GM04504 (cell line): Measurements from ENCODE around the gene MROH2A.

Source experiments
- DNase-seq: peaks from one replicate; pipeline ENCODE4 v3.0.0-alpha.2; 2012; ENCODE audit warnings: low read depth

Gene MROH2A

DNA sequence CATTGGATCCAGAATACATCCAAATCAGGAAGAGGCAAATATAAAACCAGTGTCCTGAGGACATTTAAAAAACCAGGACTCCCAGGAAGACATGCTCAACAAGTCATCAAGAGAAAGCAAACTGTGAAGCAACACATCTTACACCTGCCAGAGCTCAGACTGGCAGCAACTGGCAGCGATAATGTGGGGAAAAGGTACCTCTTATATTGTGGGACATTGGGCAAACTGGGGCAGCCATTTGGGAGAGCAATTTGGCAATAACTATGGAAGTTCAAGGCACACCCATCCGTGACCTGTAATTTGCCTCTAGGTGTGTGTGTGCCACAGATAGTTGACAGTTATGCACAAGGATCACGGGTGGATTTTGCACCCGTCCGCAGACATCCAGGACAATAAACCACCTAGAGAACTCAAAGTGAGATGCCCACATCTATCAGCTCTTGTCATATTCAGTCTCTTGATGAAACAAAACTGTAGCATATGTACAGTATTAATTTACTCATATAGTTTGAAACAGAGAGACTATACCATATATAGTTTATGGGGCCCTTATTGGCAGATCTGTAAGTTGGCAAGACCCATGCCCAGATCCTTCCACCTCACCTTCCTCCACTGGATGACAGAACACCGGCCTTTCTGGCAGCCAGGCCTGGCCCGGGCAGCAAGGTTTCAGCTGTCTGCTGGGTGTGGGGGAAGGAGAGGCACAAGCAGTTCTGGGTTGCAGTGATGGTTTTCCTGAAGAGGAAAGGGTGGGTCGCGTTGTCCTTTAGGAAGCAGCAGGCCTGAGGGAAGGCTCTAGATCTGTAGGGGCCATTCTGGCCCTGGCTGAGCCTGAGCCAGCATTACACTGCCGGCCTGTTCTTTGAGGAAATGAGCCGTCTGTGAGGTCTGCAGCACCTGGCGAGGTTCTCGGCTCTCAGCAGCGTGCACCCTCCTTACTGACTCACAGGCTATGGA lies 57.4 kb downstream of the MROH2A start:
- no peak for DNase-seq

DNA sequence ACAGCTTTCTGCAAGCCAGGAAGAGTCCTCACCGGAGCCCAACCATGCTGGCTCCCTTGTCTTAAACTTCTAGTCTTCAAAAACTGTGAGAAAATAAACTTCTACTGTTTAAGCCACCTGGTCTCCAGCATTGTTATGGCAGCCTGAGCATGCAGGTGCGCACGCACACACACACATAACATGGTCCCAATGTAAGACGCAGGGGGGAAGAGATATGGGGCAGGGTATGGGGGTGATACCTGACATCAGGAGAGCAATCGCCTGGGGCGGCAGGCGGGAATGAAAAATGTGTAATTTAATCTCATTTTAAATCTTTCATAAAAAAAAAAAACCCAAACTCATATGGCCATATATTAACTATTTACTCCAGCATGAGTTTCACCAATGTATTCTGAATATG lies 58.2 kb downstream of the MROH2A start:
- no peak for DNase-seq

DNA sequence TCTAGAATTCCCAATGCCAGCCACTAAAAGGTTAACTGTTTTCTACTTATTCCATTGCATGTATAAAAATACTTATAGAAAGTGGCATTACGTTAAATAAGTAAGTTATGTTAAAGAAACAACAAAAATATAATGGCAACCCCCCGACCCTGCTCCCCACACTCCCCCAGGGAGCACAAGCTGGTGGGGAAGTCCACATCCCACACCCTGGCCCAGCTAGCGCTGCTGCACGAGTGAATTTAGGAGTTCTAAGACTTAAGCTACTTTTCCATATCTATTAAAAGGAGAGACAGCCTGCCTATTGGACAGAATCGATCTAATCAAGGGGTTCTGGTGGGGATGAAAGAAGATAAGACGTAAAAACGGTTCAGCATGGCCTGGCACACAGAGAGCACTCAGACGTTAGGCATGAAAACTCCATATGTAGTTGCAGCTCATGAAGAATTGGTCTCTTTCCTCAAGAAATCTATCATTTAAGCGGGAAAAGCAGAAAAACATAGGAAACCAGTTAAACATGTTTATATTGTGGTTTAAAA lies 59.6 kb downstream of the MROH2A start:
- no peak for DNase-seq

GRCh38 chr2:233838251-233838650 lies 60.1 kb downstream of the MROH2A start:
- DNase-seq = no peak

GRCh38 chr2:233838726-233839446 lies 60.8 kb downstream of the MROH2A start:
- no peak for DNase-seq

DNA sequence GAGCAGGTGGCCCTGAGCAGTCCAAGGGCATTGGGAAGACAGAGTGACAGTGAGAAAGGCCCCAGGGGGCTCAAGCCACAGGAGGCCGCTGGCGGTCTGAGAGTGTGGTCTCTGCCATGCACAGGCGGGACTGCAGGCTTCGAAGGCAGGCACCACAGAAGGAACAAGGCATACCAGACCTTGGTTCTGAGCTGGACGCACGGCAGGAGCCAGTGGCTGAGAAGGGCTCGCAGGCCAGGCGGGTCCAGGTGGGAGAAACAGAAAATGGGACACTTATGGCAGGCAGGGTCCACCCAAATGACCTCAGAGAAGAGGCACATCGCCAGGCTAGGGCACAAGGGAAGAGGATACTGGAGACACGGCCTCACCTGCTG lies 61.3 kb downstream of the MROH2A start:
- no peak for DNase-seq

DNA sequence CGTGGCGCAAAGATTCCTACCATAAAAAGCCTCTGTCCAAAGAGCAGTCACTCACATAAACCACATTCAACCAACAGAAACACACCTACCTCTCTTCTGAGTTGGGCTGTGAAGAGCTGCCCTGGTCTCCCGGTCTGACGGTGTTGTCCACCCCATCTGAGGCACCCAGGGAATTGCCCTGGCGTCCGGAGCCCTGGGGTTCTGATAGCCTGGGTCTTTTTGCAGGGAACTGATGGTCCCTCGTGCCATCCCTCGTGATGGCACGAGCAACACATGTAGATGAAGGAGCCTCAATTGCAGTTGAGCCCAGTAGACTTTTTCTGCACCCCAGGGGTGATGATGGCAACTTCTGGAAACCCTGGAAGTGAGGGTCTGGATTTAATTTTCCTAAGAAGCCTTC lies 62.4 kb downstream of the MROH2A start:
- DNase-seq = no peak

DNA sequence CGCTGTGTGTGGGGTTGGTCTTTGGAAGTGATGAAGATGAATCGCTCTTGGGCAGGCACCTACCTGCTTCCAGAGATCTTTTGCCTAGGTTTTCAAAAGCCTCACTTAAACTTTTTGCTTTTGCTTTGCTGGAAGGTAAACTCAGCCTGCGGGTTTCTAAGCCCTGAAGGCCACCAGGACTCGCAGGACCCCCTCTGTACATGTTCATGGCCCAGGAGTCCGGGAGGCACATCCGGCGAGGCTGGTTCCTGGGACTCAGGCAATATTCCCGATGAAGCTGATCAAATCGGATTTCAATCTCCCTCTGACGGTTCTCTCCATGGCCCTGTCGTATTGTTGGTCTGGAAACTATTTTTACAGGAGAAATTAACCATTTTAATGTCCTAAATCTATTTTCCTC lies 63.1 kb downstream of the MROH2A start:
- no peak for DNase-seq

DNA sequence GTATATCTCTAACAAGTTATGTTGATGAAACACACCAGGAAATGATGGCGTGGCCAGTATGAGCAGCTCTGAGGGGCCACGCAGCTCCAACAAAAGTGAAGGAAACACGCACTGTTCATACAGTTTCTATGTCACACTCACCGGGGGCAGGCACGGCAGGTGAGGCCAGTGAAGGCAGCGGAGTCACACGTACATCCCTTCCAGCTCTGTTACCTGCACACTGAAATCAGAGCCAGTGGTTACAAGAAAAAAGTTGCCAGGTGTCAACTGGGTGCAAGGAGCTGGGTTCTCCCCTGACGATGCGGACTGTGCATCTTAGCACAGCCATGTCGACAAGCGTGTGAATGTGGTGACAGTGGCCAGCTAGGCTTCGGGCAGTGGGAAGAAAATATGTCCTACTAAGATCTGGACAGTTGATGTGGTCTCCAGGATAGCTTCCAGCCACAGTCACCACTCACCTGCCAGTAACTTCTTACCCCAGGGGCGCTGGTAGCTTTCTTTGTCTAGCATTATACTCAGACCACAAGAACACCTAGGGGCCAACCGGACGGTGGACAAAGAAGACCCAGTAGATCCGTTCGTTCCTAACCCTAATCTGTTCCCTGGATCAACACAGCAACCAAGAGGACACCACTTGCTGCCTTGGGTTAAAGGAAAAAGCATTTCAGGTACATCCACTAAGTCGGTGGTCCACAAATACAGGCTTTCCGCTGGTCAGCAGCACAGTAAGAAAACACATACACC lies 66.1 kb downstream of the MROH2A start:
- DNase-seq = no peak

- no peak for DNase-seq
Measured at GRCh38 chr2:233844836-233845235, 66.7 kb downstream of the MROH2A start.

GRCh38 chr2:233845301-233846060 lies 67.4 kb downstream of the MROH2A start:
- DNase-seq = no peak

DNA sequence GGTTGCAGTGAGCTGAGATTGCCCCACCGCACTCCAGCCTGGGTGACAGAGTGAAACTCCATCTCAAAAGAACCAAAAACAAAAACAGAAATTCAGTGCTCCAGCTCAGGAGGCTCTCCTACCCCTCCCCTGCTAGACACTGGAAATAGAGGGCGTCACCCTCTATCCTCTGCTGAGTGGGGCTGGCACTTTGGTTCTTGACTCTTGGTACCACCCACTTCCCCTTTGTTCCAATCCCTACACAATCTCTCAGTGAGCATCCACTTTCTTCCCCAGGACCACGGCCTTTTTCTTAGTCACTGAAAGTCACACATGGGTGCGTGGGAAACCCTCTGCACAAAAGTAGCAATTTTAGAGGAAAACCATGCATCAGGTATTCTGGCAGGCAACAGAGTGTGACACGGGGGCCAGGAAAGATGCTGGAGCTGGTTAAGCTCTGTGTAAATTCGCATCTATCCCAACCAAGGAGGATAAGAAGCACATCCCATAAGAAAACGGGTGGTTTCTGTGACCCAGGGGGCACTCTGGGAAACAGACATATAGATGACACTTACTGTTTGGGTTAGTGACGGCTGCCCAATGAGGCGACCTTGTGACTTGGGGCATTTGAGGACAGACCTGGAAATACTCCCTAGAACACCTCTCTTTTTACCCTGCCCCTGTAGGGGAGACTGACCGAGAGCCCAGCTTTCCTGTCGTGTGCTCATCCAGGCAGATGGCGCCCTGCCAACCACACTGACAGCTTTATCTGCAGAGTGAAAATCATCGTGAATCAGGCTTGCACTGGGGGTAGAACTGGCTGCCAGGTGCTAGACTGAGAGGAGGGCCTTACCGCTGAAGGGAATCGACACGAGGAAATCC lies 68.5 kb downstream of the MROH2A start:
- DNase-seq = no peak

GRCh38 chr2:233847248-233847898 lies 69.2 kb downstream of the MROH2A start:
- no peak for DNase-seq

- DNase-seq = no peak
Measured at GRCh38 chr2:233848276-233848675, 70.1 kb downstream of the MROH2A start.

- DNase-seq = no peak
Measured at GRCh38 chr2:233849607-233850271, 71.6 kb downstream of the MROH2A start.

DNA sequence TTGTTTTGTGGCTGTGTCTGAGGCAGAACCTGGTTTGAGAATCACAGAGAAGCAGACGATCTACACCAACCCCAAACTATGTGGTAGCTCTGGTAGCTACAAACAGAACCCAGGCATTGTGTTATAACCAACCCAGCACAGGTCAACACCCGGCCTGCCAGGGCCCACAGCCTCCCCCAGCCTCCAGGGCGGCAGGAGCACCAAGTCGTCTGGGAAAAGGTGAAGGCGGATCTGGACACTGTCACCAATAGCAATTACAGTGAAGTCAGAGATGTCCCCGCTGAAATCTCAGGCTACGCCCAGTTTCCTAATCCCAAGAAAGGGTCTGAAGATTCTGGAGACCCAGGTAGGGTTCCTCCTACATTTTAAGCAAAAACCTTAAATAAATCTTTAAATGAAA lies 72.6 kb downstream of the MROH2A start:
- no peak for DNase-seq

GRCh38 chr2:233851169-233851568 lies 73.0 kb downstream of the MROH2A start:
- no peak for DNase-seq

- no peak for DNase-seq
Measured at GRCh38 chr2:233852056-233852455, 73.9 kb downstream of the MROH2A start.

DNA sequence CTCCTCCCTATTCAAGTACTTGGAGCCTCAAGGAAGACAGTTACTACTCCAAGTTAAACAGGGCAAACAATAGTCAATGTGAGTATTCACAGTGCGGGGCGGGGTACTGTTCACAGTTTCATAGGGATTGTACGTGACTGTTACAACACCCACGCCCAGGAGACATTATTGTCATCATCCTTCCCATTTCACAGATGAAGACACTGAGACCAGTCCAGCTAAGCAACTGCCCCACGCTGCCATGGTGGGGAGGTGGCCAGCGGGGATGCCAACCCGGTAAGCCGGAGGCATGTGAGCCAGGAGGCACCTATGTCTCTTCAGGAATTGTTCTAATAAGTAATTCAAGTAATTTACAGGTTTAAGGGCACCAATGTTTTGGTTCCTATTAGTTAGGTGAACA lies 75.2 kb downstream of the MROH2A start:
- DNase-seq = no peak

- DNase-seq = no peak
Measured at GRCh38 chr2:233853883-233854240, 75.7 kb downstream of the MROH2A start.
